ENCODE results near the gene EXOC3L4. TPM values are rescaled to one million over a fixed set of nuclear protein-coding genes. Genes with fewer than 3 reads are reported as not detected.

EXOC3L4 gene
- total and polyA plus RNA-seq, 2 donors (not counting 3 experiments of a cell fraction or from before 2014, with no cell fraction given), result not detected

GRCh38 chr14:103143506-103143905 is 49.0 kb downstream of the EXOC3L4 start:
- TF ChIP-seq MAX (IDR thresholded peaks at IDR 0.05; ENCODE audit: insufficient read depth, insufficient read length) (no peak), POLR2A (IDR thresholded peaks at IDR 0.05; ENCODE audit: low read depth, low read length) (no peak), GATA2 (IDR thresholded peaks at IDR 0.05; ENCODE audit: insufficient read depth, insufficient read length, low read depth, low read length) (no peak), CTCF (IDR thresholded peaks at IDR 0.05; ENCODE audit: extremely low read depth in 1 of 2, insufficient read depth in 1 of 2, low read depth in 1 of 2, low read length in 2 of 2) (no peak), EZH2 (IDR thresholded peaks at IDR 0.05; ENCODE audit: borderline replicate concordance, low read depth, low read length, severe bottlenecking) (no peak), FOS (IDR thresholded peaks at IDR 0.05; ENCODE audit: borderline replicate concordance, insufficient read depth, low read length) (no peak), POLR2AphosphoS5 (IDR thresholded peaks at IDR 0.05; ENCODE audit: insufficient read depth, low read depth, low read length) (no peak), JUN (IDR thresholded peaks at IDR 0.05; ENCODE audit: borderline replicate concordance, insufficient read depth, insufficient read length, low read depth) (no peak), MYC (IDR thresholded peaks at IDR 0.05; ENCODE audit: low read depth, low read length) (no peak)
- no peak overlapping the region for H3K4me2 ChIP-seq (ENCODE audit: insufficient read depth, low read length)
- no peaks in the 10 kb centered on the region for H3K9me3 ChIP-seq (replicated peaks; ENCODE audit: control insufficient read depth, insufficient read depth, low read length)
- H3K4me3 ChIP-seq (replicated peaks in 1 of 3; ENCODE audit: insufficient read depth in 1 of 3, low read depth in 1 of 3, low read length in 3 of 3), result no peak overlapping the region
- H3K4me1 ChIP-seq (ENCODE audit: control insufficient read depth, extremely low read depth, insufficient read depth, low read length), result no peaks in the 10 kb centered on the region
- no peaks in the 10 kb centered on the region for H3K9me1 ChIP-seq (replicated peaks; ENCODE audit: control insufficient read depth, extremely low read depth, insufficient read depth, low read length)
- ChIA-PET POLR2A (no interaction called here), CTCF (interaction anchor here (13.7 kb wide), 1 partner anchor 40 kb away, joined by 219 read pairs; no protein-coding TSS in a partner anchor)
- no peak overlapping the region for H2AFZ ChIP-seq (ENCODE audit: low read depth, low read length)
- no peak overlapping the region for H3K9ac ChIP-seq (replicated peaks; ENCODE audit: extremely low read depth, insufficient read depth, low read length)
- no peaks in the 10 kb centered on the region for H4K20me1 ChIP-seq (replicated peaks; ENCODE audit: control insufficient read depth, extremely low read depth, insufficient read depth, low read length)
- no TSS peak for BruUV-seq (replicated peaks)
- H3K27ac ChIP-seq (ENCODE audit: insufficient read depth, low read depth, low read length), result no peak overlapping the region
- DNase-seq (ENCODE audit: low read depth, low spot score) (no peak), FAIRE-seq (no peak)
- peaks cover 28 to 38% of the 10 kb centered on the region in 2 experiments for H3K27me3 ChIP-seq (ENCODE audit: control insufficient read depth in 2 of 2, insufficient read depth in 2 of 2, low read length in 2 of 2)
- no peaks in the 10 kb centered on the region for H3K79me2 ChIP-seq (ENCODE audit: control insufficient read depth, insufficient read depth, low read length)
- dilution Hi-C loops (cut with MboI; ENCODE audit: extremely low pct_ligation_motif_present, low sequenced_read_pairs), result no loop called here
- intact Hi-C loops (cut with micrococcal nuclease), result loop anchor here (5.0 kb wide), 1 partner anchor 39 kb away; no protein-coding TSS in a partner anchor
- H3K36me3 ChIP-seq (ENCODE audit: control insufficient read depth in 2 of 2, extremely low read depth in 1 of 2, insufficient read depth in 2 of 2, low read length in 2 of 2), result no peaks in the 10 kb centered on the region
